ENCODE results near the gene OR9I1. TPM values are rescaled to one million over a fixed set of nuclear protein-coding genes. Genes with fewer than 3 reads are reported as not detected.

The OR9I1 gene
- total RNA-seq, 4 donors from 2014 or later: not detected

Other genes starting within 250 kb of the OR9I1 start
- gene OR9Q1, start 101.6 kb downstream of the OR9I1 start, total RNA-seq: not detected
- not detected for gene OR6Q1, start 94.6 kb downstream of the OR9I1 start, total RNA-seq
- gene OR9Q2, start 63.5 kb upstream of the OR9I1 start, total RNA-seq: not detected
- gene OR1S2, start 78.6 kb upstream of the OR9I1 start, total RNA-seq: not detected
- not detected for gene OR1S1, start 87.2 kb upstream of the OR9I1 start, total RNA-seq
- not detected for gene OR10Q1, start 103.4 kb upstream of the OR9I1 start, total RNA-seq
- not detected for gene OR10W1, start 142.7 kb upstream of the OR9I1 start, total RNA-seq
- gene OR5B17, start 233.5 kb upstream of the OR9I1 start, total RNA-seq: not detected

Measured in Peyer's patch (tissue), 4 donors.